ENCODE data around the gene TOX2.

The TOX2 gene

GRCh38 chr20:43960231-43960630 lies 45.6 kb downstream of the TOX2 start:
- DNase-seq, result no peak

DNA sequence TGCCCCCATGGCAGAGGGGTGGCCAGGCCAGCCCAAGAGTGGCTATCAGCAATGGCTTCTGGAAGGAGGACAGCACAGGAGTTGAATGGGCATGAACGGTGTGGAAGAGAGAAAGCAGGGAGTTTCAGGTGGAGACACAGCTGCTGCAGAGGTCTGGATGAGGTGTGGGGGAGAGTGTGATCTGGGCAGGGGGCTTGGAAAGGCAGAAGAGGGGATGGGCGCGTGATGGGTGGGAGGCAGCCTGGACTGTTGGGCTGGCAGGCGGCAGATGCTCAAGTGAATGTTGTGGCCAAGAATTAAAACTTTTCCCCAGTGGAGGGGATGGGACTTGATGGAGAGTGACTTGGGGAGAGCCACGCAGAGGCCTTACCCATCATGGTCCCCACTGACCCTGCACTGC lies 46.5 kb downstream of the TOX2 start:
- no peak for DNase-seq

GRCh38 chr20:43961541-43962471 lies 47.2 kb downstream of the TOX2 start:
- no peak for DNase-seq

GRCh38 chr20:43962530-43962929 lies 47.9 kb downstream of the TOX2 start:
- DNase-seq, result no peak

DNA sequence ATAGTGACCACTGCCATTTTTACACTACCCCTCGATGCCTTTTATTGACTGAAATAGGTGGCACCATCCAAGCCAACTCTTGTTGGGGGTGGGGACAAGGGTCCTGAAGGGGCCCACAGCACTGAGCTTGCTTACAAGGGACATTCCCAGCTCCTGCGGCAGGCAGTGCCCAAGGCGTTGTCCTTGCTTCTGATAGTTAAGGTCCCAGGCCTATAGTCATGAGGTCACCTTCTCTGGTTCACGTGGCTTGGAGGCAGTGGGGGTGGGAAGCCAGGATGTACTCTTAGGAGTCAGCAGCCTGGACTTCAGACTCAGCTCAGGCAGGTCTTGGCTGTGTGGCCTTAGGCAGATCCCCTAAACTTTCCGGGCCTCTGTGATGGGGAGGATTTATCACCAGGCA lies 48.6 kb downstream of the TOX2 start:
- DNase-seq, result no peak

DNA sequence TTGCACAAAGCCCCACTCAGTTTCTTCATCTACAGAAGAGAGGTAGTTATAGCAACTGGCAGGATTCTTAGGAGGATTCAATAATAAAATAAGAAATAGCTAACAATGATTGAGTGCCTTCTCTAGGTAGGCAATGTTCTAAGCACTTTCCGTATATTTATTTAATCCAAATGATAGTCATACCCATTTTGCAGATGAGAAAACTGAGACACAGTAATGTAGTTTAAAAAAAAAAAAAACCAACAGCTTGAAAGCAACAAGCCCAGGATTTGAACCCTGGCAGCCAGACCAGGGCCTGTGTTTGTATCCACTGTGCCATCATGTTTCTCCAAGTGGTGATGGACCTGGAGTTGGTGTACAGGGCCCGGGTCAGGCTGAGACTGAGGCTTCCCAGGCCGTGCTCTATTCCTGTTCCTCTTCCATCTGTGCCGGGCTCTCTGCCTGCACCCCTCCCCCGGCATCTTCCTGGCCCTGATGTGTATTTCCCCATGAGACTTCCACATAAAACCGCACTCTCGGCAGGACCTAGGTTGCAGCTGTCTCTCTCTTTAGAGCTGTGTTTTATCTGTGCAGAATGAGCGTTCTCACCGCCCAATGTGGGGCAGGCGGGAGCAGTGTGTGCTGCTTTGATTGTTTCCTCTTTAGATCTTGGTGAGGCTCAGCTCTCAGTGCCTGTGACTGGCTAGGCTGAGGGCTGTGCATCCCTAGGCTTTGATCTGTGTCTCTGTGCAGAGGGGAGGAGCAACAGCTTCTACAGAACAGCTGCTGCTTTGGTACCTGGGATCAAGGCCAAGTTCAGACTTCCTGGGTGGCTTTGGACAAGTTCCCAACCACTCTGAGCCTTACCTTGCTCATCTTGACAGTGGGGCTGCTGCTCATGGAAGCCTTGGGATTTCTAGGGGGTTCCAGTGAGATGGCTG lies 49.5 kb downstream of the TOX2 start:
- no peak for DNase-seq

GRCh38 chr20:43968341-43969000 lies 53.8 kb downstream of the TOX2 start:
- no peak for DNase-seq

GRCh38 chr20:43969028-43969447 lies 54.4 kb downstream of the TOX2 start:
- no peak for DNase-seq

DNA sequence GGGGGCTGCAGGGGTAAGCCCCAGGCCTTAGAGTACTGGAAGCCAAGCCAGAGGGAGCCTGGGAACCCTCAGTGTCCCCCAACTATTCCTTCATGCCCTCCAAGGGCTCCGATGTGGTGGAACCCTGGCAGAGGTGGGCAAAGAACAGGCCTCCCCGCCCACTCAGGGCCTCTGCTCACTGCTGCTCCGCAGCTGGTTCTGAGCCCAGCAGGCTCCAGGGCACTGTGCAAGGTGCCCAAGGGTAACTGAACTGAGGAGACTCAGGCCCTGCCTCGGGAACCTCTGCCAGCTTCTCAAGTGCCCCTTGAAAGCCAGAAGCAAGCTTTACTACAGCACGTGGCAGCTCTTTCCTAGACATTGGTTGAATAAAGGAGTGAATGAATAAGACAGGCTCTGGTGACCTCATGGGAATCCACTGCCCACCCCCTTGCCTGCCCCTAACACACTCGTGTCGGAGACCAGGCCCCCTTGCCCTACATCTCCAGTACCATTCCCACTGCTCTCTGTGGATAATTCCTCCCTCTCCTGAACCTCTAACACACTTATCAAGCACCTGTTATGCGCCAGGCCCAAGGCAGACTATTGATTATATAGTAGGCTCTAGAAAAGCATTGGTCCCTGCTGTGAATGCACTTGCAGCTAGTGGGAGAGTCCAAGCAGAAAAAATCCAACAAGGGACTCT lies 55.0 kb downstream of the TOX2 start:
- no peak for DNase-seq

DNA sequence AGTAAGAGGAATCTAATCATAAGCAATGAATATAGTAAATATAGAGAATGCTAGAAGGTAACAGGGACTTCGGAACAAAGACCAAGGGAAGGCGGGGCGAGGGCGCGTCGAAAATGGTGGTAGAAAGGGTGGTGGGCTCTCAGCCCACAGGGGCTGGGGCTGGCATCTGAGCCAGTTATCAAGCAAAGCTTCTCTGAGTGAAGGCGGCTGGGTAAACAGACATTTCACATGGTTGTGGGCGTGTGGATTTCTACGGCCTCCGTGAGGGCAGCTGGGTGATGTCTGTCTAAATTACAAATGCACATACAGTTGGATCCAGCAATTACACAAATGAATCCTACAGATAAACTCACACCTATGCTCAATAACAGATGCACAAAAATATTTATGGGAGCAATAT lies 56.6 kb downstream of the TOX2 start:
- DNase-seq, result no peak

DNA sequence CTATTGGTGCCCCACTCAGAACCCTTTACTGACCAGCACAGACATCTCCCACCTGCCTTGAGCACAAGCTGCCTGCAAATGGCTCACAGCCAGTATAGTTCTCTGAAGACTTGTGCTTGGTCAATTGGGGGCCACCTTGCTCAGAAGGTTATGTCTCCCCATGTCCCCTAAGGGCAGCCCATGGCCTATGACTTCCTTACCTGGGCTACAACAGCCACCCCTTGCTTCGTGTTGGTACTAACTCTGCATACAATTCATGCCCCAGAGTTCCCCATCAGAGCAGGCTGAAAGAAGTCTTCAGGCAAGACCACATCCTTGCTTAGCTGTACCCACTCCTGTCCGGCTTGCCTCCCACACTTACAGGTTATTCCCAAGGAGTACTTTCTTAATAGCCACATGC lies 57.4 kb downstream of the TOX2 start:
- DNase-seq, result no peak

DNA sequence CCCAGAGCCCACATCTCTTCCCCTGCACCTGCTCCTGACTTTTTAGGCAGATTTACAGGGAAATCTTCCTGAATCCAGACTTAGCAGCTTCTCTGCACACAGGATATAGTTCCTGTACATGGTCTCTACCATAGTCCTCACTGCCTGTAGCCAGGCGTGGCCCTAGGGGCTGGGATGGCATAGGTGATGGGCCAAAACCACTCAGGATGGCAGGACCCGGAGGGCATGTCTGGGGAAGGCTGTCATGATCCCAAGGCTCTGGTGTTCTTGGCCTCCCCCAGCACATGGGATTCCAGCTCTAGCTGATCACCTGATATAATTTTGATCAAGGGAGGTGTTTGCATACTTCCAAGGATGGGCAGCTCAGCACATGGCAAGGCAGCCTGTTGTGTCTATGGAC lies 58.0 kb downstream of the TOX2 start:
- no peak for DNase-seq

DNA sequence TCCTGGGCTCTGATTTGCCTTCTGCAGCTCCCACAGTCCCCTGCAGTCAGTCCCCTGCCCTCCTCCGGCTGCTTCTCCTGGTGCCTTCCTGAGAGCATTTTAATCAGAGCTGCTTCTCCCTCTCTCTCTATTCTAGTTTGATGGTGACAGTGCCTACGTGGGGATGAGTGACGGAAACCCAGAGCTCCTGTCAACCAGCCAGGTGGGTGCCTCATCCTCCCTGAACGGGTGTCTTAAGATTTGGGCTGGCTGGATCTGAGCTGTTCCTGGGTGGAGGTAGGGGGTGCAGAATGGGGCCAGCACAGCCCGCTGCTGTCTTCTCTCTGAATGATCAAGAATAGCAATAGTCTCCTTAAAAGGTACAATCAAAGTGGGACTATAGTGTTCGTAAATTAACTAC lies 58.6 kb downstream of the TOX2 start:
- DNase-seq, result no peak

GRCh38 chr20:43973671-43974450 lies 59.2 kb downstream of the TOX2 start:
- no peak for DNase-seq

DNA sequence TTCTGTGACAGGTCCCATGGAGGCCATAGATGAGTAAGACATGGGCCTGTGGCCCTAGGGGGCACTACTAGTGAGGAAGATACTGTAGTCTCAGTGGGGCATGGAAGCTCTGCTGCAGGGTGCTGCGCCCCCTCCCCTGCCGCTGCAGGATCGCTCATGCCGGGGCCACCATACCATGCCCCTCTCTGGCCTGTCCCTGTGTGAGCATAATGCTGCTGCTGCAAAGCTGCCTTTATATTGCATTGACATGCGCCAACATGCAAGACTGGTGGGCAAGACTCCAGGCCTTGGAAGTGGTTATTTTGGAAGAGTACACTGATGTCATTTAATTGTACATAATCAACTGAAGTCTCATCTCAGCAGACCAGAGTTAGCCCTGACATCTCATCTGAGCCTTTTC lies 60.0 kb downstream of the TOX2 start:
- DNase-seq, result no peak

- DNase-seq, result no peak
Measured at GRCh38 chr20:43975096-43975768, 60.6 kb downstream of the TOX2 start.

DNA sequence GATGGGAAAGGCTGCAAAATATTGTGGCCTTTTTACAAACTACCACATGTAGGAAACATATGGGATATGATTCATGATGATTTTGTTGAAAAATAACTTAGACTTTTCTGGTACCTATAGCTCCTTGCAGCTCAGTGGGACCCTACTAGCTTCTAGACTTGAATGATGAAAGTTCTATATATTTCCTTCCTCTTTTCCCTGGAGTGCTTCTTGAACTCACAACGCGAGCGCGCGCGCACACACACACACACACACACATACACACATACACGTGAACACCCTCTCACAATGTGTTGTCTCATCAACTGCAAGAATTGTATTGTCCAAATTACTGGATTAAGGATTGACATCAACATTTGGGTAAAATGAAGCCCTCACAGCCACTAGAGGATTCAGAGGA lies 61.9 kb downstream of the TOX2 start:
- no peak for DNase-seq

DNA sequence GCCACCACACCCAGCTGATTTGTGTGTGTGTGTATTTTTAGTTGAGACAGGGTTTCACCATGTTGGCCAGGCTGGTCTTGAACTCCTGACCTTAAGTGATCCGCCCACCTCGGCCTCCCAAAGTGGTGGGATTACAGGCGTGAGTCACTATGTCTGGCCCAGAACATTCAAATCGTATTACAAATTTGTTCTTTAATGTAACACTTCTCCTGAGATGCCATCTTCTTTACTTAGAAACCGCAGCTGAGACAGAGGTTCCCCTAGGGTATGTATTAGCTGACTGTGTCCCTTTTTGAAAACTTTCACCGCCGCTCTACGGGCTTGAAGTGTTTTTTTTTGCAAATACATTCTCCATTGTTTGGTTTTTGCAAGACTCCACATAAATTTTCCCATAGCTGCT lies 62.6 kb downstream of the TOX2 start:
- no peak for DNase-seq

GRCh38 chr20:43977962-43978361 lies 63.3 kb downstream of the TOX2 start:
- no peak for DNase-seq

DNA sequence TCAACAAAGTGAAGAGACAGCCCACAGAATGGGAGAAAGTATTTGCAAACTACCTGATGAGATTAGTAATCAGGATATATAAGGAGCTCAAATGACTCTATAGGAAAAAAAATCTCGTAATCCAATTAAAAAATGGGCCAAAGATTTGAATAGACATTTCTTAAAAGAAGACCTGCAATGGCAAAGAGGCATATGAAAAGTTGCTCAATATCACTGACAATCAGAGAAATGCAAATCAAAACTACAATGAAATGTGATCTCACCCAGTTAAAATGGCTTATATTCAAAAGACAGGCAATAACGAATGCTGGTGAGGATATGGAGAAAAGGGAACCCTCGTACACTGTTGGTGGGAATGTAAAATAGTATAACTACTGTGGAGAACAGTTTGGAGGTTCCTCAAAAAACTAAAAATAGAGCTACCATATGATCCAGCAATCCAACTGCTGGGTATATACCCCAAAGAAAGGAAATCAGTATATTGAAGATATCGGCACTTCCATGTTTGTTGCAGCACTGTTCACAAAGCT lies 65.0 kb downstream of the TOX2 start:
- DNase-seq, result no peak

DNA sequence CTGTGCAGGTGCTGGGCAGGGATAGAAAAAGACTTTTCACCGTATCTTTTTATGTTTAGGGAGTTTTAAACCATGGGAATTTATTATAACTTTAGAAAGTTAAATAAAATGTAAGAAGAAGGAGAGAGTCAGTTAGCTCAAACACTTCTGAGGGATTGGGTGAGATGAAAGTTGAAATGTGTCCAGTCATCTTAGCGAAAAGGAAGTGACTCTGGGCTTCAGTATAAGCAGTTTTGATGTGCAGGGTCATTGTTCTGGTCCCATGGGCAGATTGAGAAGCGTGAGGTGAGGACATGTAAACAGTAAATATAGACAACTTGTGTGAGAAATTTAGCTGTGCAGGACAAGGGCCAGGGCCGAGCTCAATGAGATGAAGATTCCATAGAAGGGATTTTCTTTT lies 66.9 kb downstream of the TOX2 start:
- no peak for DNase-seq

All from NCI-H146 (cell line).